HepG2 (cell line): ENCODE measurements around the gene PSEN2. TPM values are rescaled to one million over a fixed set of nuclear protein-coding genes. Genes with fewer than 3 reads are reported as not detected.

Experiments
- ARNT2 ChIP-seq: sonication (generic); formaldehyde crosslinking; IDR thresholded peaks from 2 replicates; pipeline ENCODE4 v1.8.0; 2022; ENCODE audit warnings: mild to moderate bottlenecking, low read depth, missing genetic modification reagents, moderate library complexity
- ATF1 ChIP-seq: IDR thresholded peaks from 2 replicates; pipeline ENCODE4 v1.6.1; 2016; ENCODE audit warnings: mild to moderate bottlenecking, control low read depth
- CEBPG ChIP-seq: IDR thresholded peaks from 2 replicates; pipeline ENCODE4 v1.6.1; 2016
- FOXA3 ChIP-seq: IDR thresholded peaks from 2 replicates; pipeline ENCODE4 v1.6.1; 2016; ENCODE audit warnings: missing genetic modification reagents, missing compliant biosample characterization
- HNF1B ChIP-seq: sonication (generic); formaldehyde crosslinking; IDR thresholded peaks from 2 replicates; pipeline ENCODE4 v1.5.1; 2020; ENCODE audit warnings: mild to moderate bottlenecking, moderate library complexity, missing genetic modification reagents
- KLF15 ChIP-seq: sonication (generic); formaldehyde crosslinking; IDR thresholded peaks from 2 replicates; pipeline ENCODE4 v1.8.1; 2023; ENCODE audit warnings: borderline replicate concordance, mild to moderate bottlenecking, inconsistent platforms, missing genetic modification reagents, mixed read lengths
- LBX2 ChIP-seq: sonication (generic); formaldehyde crosslinking; IDR thresholded peaks from 2 replicates; pipeline ENCODE4 v1.5.0; 2020; ENCODE audit warnings: missing genetic modification reagents, mild to moderate bottlenecking, borderline replicate concordance
- MEF2D ChIP-seq: sonication (generic); formaldehyde crosslinking; IDR thresholded peaks from 2 replicates; pipeline ENCODE4 v1.5.1; 2020; ENCODE audit warnings: mild to moderate bottlenecking, missing genetic modification reagents
- PHF8 ChIP-seq: sonication (generic); formaldehyde crosslinking; IDR thresholded peaks from 2 replicates; pipeline ENCODE4 v1.5.0; 2020; ENCODE audit warnings: missing genetic modification reagents
- PITX1 ChIP-seq: sonication (generic); formaldehyde crosslinking; IDR thresholded peaks from 2 replicates; pipeline ENCODE4 v1.5.1; 2020; ENCODE audit warnings: mild to moderate bottlenecking, missing genetic modification reagents
- REXO4 ChIP-seq: sonication (generic); formaldehyde crosslinking; IDR thresholded peaks from 2 replicates; pipeline ENCODE4 v1.8.0; 2022; ENCODE audit warnings: missing genetic modification reagents, mild to moderate bottlenecking, borderline replicate concordance
- SNAI1 ChIP-seq: sonication (generic); formaldehyde crosslinking; IDR thresholded peaks from 2 replicates; pipeline ENCODE4 v1.5.0; 2020; ENCODE audit warnings: mild to moderate bottlenecking, missing genetic modification reagents, borderline replicate concordance
- TSC22D2 ChIP-seq: sonication (generic); formaldehyde crosslinking; IDR thresholded peaks from 2 replicates; pipeline ENCODE4 v1.5.1; 2020; ENCODE audit warnings: missing genetic modification reagents, mild to moderate bottlenecking, borderline replicate concordance
- ZMYM4 ChIP-seq: sonication (generic); formaldehyde crosslinking; IDR thresholded peaks from 2 replicates; pipeline ENCODE4 v1.8.1; 2023; ENCODE audit warnings: mild to moderate bottlenecking, missing genetic modification reagents
- ZNF274 ChIP-seq: sonication (generic); formaldehyde crosslinking; IDR thresholded peaks from 2 replicates; pipeline ENCODE4 v1.5.1; 2020; ENCODE audit warnings: mild to moderate bottlenecking, missing genetic modification reagents
- ZNF296 ChIP-seq: sonication (generic); formaldehyde crosslinking; conservative IDR thresholded peaks from 2 replicates; pipeline ENCODE4 v1.5.0; 2020; ENCODE audit warnings: mild to moderate bottlenecking, missing genetic modification reagents
- ZNF367 ChIP-seq: sonication (generic); formaldehyde crosslinking; IDR thresholded peaks from 2 replicates; pipeline ENCODE4 v1.4.0; 2020; ENCODE audit warnings: missing genetic modification reagents, borderline replicate concordance
- ZNF484 ChIP-seq: sonication (generic); formaldehyde crosslinking; IDR thresholded peaks from 2 replicates; pipeline ENCODE4 v1.5.1; 2020; ENCODE audit warnings: mild to moderate bottlenecking, low read depth, missing genetic modification reagents, borderline replicate concordance
- ZSCAN25 ChIP-seq: sonication (generic); formaldehyde crosslinking; IDR thresholded peaks from 2 replicates; pipeline ENCODE4 v1.8.0; 2022; ENCODE audit warnings: mild to moderate bottlenecking, missing genetic modification reagents
- polyA plus RNA-seq, 8 experiments: library from polyadenylated mRNA; depleted of rRNA in 3 of 8; stranded (reverse) in 7 of 8; unstranded in 1 of 8; fragments of >200 nt; fragmentation: Illumina TruSeq in 4 of 8; extraction: Trizol in 4 of 8; gene quantifications; 2 replicates each; pipeline versions ENCODE4 v1.2.1 to v1.2.3, GENCODE V29; 2011 to 2016; ENCODE audit warnings: low read depth in 4 of 8, missing spikeins in 1 of 8, mixed read lengths in 1 of 8; ENCODE audit not compliant: insufficient read depth in 1 of 8
- total RNA-seq, 5 experiments: library from RNA; depleted of rRNA; stranded (reverse); fragments of >200 nt; fragmentation: Illumina TruSeq; extraction: Trizol; gene quantifications; 2 replicates each; pipeline ENCODE4 v1.2.3, GENCODE V29; 2016; ENCODE audit warnings: low read depth in 1 of 5
- TF ChIP-seq, protein P1 (sequence below): sonication (generic); formaldehyde crosslinking; IDR thresholded peaks from 2 replicates; pipeline ENCODE4 v1.5.0; 2020; ENCODE audit warnings: missing genetic modification reagents, mild to moderate bottlenecking, borderline replicate concordance
- TF ChIP-seq, protein P2 (sequence below): sonication (generic); formaldehyde crosslinking; IDR thresholded peaks from 2 replicates; pipeline ENCODE4 v1.4.0; 2020; ENCODE audit warnings: missing genetic modification reagents
- TF ChIP-seq, protein P3 (sequence below): sonication (generic); formaldehyde crosslinking; IDR thresholded peaks from 2 replicates; pipeline ENCODE4 v1.4.0; 2020; ENCODE audit warnings: low read depth, mild to moderate bottlenecking, missing genetic modification reagents
- TF ChIP-seq, protein P4 (sequence below): sonication (generic); formaldehyde crosslinking; IDR thresholded peaks from 2 replicates; pipeline ENCODE4 v1.4.0; 2020; ENCODE audit warnings: missing genetic modification reagents

PSEN2 gene
- total and polyA plus RNA-seq, 2 of the 13 experiments (the other 11 are each of a cell fraction or from before 2014, with no cell fraction given): 5.9 to 13.1 TPM

DNA sequence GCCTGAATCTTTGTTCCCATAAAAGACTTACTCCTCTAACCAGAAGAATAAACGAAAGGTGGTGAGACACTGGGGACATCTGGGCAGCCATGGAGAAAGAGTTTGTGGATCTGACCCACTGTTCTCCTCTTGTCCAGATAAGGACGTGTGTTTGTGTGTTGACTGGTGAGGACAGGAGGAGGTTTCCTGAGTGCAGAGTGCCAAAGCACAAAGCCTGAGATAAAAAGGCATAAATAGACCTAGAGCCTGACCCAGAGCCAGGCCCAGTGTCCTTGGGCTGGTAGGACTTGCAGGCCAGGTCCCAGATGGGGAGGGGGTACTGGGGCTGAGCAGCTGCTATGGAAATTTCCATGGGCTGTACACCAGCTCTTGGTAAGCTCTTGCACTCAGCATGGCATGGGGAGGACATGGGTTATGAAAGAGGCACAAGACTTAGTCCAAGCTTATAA, 50.1 kb downstream of the PSEN2 start (continued):
- TF ChIP-seq CEBPG (CRISPR knock-in tag) (peak; percentile 34; the same call in 1 of the 2 replicates), REXO4 (no peak), ZMYM4 (CRISPR knock-in tag) (peak; percentile 94), ZNF274 (CRISPR knock-in tag) (no peak), ZNF296 (CRISPR knock-in tag) (no peak), ARNT2 (CRISPR knock-in tag) (no peak), SNAI1 (CRISPR knock-in tag) (no peak), KLF15 (CRISPR knock-in tag) (no peak), PITX1 (peak; percentile 74; the same call in 1 of the 2 replicates), ZNF367 (CRISPR knock-in tag) (no peak), ZSCAN25 (no peak), LBX2 (no peak), HNF1B (CRISPR knock-in tag) (peak; percentile 26; the same call in 1 of the 2 replicates), TSC22D2 (CRISPR knock-in tag) (peak; percentile 79; the same call in 1 of the 2 replicates), MEF2D (CRISPR knock-in tag) (0 out of 2 replicates have a peak, but pooled peaks have one; percentile 86), FOXA3 (peak; percentile 57), PHF8 (CRISPR knock-in tag) (peak; percentile 33; the same call in 1 of the 2 replicates), ATF1 (CRISPR knock-in tag) (no peak), ZNF484 (CRISPR knock-in tag) (no peak)
- TF ChIP-seq, protein P1, sequence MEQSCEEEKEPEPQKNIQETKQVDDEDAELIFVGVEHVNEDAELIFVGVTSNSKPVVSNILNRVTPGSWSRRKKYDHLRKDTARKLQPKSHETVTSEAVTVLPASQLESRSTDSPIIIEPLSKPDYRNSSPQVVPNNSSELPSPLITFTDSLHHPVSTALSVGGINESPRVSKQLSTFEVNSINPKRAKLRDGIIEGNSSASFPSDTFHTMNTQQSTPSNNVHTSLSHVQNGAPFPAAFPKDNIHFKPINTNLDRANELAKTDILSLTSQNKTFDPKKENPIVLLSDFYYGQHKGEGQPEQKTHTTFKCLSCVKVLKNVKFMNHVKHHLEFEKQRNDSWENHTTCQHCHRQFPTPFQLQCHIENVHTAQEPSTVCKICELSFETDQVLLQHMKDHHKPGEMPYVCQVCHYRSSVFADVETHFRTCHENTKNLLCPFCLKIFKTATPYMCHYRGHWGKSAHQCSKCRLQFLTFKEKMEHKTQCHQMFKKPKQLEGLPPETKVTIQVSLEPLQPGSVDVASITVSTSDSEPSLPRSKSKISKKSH (CRISPR knock-in tag): no peak
- TF ChIP-seq, protein P2, sequence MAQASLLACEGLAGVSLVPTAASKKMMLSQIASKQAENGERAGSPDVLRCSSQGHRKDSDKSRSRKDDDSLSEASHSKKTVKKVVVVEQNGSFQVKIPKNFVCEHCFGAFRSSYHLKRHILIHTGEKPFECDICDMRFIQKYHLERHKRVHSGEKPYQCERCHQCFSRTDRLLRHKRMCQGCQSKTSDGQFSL (CRISPR knock-in tag): no peak; the same call in 1 of the 2 replicates
- TF ChIP-seq, protein P3, sequence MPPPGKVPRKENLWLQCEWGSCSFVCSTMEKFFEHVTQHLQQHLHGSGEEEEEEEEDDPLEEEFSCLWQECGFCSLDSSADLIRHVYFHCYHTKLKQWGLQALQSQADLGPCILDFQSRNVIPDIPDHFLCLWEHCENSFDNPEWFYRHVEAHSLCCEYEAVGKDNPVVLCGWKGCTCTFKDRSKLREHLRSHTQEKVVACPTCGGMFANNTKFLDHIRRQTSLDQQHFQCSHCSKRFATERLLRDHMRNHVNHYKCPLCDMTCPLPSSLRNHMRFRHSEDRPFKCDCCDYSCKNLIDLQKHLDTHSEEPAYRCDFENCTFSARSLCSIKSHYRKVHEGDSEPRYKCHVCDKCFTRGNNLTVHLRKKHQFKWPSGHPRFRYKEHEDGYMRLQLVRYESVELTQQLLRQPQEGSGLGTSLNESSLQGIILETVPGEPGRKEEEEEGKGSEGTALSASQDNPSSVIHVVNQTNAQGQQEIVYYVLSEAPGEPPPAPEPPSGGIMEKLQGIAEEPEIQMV (CRISPR knock-in tag): no peak
- TF ChIP-seq, protein P4, sequence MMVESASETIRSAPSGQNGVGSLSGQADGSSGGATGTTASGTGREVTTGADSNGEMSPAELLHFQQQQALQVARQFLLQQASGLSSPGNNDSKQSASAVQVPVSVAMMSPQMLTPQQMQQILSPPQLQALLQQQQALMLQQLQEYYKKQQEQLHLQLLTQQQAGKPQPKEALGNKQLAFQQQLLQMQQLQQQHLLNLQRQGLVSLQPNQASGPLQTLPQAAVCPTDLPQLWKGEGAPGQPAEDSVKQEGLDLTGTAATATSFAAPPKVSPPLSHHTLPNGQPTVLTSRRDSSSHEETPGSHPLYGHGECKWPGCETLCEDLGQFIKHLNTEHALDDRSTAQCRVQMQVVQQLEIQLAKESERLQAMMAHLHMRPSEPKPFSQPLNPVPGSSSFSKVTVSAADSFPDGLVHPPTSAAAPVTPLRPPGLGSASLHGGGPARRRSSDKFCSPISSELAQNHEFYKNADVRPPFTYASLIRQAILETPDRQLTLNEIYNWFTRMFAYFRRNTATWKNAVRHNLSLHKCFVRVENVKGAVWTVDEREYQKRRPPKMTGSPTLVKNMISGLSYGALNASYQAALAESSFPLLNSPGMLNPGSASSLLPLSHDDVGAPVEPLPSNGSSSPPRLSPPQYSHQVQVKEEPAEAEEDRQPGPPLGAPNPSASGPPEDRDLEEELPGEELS (CRISPR knock-in tag): peak; percentile 88
